Loucy (cell line): ENCODE data around the gene KIF21A.

Experiments used
- CTCF ChIP-seq: fragments of 200-600 bp; sonication (generic); conservative IDR thresholded peaks from 2 replicates; pipeline ENCODE4 v1.5.1; 2014; ENCODE audit warnings: mild to moderate bottlenecking, antibody characterized with exemption, low read length
- EZH2phosphoT487 ChIP-seq: fragments of 200-600 bp; IDR thresholded peaks from 2 replicates; pipeline ENCODE4 v1.6.1; 2018; ENCODE audit warnings: antibody characterized with exemption, mild to moderate bottlenecking, moderate library complexity, borderline replicate concordance

GRCh38 chr12:39372204-39372925 is 70.6 kb downstream of the KIF21A start:
- TF ChIP-seq EZH2phosphoT487: no peak
- TF ChIP-seq CTCF: no peak
